ENCODE results near the gene SPEM2.
A peak's percentile ranks its signal among the peaks of the same experiment; 100 is the strongest.

Gene SPEM2

DNA sequence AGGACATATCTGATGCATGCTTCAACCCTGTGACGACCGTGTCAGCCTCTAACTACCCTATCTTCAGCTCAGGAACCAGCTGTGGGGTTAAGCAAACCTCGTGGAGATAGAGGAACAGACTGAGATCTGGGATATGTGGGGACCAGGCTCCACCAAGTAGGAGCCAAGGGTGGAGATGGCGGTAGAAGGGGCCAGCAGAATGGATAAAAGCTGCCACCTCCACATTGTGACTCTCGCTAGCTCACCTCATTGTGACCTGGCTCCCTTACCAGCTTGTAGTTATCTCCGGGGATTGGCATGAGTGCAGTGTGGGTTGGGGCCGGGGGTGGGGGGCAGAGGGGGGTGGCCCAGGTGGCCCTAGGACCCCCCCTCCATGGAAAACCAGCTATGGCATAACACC is at the start of gene SPEM2:
Gene SPEM2 (plus strand): TSS at position 301 of the 400 bp plus-strand sequence. CDS start 73 bp downstream, at position 374.
- DNase-seq (ENCODE audit: low spot score): no peak

DNA sequence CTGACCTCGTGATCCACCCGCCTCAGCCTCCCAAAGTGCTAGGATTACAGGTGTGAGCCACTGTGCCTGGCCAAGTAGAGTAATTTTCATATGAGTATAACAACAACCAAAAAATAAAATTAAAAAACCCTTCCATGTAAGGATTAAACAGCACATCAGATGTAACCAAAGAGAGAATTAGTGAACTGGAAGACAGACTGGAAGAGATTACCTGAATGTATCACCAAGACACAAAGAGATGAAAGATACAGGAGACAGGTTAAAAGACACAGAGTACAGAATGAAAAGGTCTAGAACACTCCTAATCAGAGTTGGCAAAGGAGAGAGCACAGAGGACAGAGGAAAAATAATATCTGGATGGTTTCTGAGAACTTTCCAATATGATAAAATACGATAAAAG is 46.3 kb upstream of the SPEM2 start:
- DNase-seq (ENCODE audit: low spot score): no peak

DNA sequence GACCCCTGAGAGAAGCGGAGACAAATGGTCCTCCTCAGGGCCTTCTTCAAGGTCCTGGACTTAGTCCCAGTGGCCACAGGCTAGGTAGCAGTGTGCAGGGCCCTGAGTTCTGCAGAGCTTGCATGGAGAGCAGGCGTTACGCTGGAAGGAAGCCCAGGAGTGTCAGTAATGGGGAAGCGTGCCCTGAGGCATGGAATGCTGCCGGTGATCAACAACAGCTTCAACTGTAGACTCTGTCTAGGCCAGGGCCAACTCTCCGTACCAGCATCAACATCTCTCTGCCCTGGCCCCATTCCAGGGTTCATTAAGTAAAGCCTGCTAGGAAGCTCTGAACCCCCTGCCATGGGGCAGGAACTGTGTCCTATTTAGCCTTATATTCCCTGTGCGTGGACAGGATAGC is 45.1 kb upstream of the SPEM2 start:
- DNase-seq (ENCODE audit: low spot score): peak; percentile 69

DNA sequence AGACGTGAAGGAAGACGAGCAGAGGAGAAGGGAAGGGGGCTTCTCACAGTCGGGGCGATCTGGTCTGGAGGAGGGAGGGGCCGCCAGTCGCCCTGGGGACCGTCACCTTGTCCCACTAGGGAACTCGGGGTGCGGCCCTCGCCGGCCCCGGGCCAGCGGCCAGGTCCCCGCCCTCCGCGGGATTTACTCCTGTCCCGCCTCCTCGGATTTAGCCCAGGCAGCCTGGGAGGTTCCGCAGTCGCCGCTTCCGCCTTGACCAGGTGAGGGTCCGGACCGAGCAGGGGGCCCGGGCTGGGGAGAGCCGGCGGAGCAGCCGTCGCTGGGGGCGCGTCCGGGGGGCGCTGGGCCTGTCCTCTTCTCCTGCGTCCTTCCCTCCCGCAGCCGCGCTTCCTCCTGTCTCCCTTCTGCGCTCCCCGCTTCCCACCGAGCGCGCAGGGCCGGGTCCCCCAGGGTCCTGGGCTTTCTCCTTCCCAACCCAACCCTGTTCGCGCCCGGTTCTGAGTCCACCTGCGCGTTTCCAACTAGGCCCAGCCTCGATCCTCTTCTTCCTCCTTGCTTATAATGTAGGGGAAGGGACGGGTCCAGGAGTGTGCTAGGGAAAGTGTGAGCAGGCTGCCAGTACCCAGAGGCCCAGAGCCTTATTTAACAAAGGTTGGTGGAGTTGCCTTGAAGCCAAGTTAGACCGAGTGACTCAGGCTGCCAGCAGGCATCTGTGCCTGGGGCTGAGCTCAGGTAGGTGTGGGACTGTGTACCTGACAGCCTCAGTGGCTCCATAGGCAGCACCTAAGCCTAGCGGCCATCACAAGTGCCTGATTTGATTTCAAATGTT is 44.3 kb upstream of the SPEM2 start, which contains the start of gene TNK1:
Gene TNK1 (plus strand): TSS at position 235 of the 829 bp plus-strand sequence. CDS start 1,838 bp downstream, outside the sequence.
- peak; percentile 48 for DNase-seq (ENCODE audit: low spot score)

DNA sequence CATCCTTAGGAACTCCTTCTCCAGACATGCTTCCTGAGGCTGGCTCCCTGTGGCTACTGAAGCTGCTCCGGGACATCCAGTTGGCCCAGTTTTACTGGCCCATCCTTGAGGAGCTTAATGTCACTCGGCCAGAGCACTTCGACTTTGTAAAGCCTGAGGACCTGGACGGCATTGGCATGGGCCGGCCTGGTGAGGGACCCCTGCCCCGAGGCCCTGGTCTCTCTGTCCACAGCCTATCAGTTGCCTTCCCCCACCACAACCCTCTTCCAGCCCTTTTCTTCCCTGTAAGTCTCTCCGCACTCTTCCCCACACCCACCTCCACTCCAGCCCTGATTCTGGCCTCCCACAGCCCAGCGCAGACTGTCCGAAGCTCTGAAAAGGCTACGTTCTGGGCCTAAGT is 42.5 kb upstream of the SPEM2 start:
- no peak for DNase-seq (ENCODE audit: low spot score)

DNA sequence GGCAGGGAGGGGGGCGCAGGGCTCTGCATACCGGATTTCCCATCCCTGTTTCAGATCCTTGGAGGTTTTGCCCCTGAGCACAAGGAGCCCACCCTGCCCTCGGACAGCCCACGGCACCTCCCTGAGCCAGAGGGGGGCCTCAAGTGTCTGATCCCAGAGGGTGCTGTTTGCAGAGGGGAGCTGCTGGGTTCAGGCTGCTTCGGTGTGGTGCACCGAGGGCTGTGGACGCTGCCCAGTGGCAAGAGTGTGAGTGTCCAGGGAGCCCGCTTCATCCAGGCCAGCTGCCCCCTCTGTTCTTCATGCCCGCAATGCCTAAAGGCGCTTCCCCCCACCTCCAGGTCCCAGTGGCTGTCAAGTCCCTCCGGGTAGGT is 42.1 kb upstream of the SPEM2 start:
- no peak for DNase-seq (ENCODE audit: low spot score)

DNA sequence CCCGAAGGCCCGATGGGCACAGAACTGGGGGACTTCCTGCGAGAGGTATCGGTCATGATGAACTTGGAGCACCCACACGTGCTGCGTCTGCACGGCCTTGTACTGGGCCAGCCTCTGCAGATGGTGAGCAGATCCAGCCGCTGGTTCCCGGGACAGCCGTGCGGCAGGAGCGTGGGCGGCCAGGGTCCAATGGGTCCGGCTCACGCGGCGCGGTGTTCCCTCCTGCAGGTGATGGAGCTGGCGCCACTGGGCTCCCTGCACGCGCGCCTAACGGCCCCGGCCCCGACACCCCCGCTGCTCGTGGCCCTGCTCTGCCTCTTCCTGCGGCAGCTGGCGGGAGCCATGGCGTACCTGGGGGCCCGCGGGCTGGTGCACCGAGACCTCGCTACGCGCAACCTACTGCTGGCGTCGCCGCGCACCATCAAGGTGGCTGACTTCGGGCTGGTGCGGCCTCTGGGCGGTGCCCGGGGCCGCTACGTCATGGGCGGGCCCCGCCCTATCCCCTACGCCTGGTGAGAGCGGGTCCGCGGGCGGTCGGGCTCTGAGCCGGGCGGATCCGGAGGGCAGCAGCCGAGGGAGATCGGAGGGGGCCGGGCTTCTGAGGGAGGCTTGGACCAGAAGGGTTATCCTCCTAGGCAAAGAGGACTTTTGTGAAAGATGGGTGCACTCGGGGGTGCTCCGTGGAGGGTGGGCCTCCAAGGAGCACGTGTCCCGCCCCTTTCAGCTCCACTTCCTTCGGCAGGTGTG is 41.5 kb upstream of the SPEM2 start:
- DNase-seq (ENCODE audit: low spot score): peak; percentile 77

DNA sequence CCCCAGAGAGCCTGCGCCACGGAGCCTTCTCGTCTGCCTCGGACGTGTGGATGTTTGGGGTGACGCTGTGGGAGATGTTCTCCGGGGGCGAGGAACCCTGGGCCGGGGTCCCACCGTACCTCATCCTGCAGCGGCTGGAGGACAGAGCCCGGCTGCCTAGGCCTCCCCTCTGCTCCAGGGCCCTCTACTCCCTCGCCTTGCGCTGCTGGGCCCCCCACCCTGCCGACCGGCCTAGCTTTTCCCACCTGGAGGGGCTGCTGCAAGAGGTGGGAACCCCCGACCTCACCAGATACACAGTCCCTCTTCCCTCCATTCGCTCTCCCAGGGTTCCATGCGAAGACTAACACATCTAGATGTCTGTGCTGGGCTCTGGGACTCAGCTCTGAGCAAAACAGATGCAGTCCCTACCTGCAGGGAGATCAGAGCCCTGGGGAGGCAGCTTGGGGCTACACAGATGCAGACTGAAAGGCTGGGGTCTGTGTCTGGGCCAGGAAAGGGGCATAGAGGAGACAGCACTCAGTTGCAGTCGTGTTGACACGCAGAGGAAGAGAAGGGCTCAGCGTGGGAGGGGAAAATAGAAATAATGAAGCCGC is 40.8 kb upstream of the SPEM2 start:
- no peak for DNase-seq (ENCODE audit: low spot score)

- no peak for DNase-seq (ENCODE audit: low spot score)
Observed at GRCh38 chr17:7388856-7389255, 36.6 kb upstream of the SPEM2 start.

GRCh38 chr17:7389924-7390910 is 35.2 kb upstream of the SPEM2 start:
- no peak for DNase-seq (ENCODE audit: low spot score)

- no peak for DNase-seq (ENCODE audit: low spot score)
Observed at GRCh38 chr17:7391307-7391706, 34.1 kb upstream of the SPEM2 start.

DNA sequence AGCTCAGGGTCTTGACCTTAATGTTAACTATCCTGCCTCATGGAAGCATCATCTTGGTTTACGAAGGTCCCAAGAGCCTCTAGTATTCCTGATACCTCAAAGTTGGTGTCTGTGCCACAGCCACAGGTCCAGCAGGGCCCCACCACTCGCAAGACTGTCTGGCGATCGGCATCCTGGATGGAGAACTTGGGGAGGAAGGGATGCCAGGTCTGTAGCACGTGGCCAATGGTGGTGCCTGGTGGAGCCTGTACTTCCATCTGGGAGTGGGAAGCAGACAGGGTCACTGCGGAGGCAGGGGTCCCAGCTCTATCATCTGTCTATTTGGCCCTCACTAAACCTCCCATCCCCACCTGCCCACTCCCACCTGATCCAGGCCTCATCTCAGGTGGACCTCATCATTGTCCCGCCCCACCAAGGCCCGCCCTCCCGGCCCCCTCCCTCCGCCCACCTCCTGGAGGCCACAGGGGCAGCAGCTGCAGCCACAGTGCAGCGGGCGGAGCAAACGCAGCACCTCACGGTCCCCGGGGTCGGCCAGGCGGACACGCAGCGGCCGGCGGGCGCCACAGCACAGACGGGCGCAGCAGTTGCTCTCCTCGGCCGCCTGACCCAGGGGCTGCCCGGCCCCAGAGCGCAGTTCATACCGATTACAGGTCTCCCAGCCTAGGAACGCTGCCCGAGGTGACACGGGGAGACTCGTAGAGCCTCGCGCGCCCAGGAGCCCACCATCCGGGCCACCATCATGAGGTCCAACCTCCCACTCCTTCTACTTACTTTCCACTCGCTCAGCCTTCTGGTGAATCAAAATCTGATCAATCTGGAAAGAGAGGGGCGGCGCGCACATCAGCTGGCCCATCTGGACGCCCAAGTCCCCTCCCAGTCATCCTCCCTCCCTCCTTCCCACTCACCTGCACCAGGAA is 32.5 kb upstream of the SPEM2 start:
- no peak for DNase-seq (ENCODE audit: low spot score)

DNA sequence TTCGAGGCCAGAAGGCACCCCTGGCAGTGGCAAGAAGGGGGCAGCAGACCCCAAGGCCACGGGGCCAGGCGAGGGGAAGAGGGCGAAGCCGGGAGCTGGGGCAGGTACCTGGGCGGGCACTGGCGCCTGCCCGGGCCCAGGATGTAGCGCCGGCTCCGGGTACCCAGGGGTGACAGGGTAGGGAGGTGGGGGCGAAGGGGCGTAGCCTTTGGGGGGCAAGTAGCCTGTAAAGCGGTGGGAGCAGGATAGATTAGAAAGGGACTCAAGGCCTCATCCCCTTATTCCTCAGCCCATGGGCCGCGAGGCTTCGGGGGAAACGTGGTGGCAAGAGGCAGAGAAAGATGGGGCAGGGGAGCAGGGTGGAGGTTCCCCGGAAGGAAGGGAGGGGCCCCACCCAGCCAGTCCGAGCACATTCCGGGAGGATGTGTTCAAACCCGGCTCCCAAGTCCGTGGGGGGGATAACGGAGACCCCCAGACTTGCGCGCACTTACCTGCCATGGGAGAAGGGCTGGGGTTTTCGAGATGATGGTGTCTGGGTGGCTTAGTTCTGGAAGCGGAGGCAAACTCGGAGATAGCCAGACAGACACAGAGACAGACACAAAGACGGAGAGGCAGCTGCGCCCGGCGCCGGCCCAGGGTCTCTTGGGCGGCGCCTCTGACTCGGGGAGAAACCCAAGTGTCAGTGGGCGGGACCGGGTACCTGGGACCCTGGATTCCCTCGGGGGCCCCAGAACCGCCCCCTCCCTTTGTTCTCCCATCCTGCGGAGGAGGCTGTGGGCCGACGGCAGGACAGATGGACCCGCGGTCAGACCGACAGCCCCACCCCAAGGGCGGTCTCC is 31.6 kb upstream of the SPEM2 start:
- DNase-seq (ENCODE audit: low spot score): peak; percentile 71

DNA sequence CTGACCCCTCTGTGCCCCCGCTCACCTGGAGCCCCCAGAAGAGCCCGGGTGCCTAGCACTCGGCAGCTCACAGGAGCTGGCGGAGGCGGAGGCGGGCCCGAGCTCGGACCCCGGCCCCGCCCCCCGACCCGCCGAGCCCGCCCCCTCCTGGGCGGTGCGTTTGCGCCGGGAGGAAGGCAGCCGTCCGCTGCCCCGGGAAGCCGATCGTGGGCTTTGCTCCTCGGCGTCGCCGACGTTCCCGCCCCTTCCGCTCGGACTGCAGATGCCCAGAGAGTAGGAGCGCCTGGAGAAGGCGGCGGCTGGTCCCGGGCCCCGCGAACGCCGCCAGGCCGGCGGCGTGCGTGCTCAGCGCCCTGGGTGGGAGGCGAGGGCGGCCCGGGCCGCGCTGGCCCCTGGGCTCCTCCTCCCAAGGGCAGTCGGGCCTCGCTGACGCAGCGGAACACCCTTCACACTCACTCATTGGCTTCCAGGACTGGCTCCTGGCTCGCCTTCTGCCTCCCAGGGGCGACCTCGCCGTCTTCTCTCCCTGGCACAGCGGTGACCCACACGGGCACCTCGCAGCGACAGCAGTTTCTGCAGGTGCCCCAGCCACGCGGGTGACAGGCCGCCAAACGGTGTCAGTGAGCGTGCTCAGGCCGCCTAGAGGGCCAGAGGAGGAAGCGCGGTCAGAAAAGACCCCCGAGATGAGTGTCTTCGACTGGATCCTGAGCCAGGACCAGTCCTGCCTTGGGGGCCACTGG is 30.8 kb upstream of the SPEM2 start, which contains the start of gene PLSCR3:
Gene PLSCR3 (minus strand): TSS at position 74 of the 740 bp plus-strand sequence. CDS start 415 bp downstream, outside the sequence.
- DNase-seq (ENCODE audit: low spot score): peak; percentile 96

GRCh38 chr17:7396147-7396546 is 29.3 kb upstream of the SPEM2 start:
- no peak for DNase-seq (ENCODE audit: low spot score)

DNA sequence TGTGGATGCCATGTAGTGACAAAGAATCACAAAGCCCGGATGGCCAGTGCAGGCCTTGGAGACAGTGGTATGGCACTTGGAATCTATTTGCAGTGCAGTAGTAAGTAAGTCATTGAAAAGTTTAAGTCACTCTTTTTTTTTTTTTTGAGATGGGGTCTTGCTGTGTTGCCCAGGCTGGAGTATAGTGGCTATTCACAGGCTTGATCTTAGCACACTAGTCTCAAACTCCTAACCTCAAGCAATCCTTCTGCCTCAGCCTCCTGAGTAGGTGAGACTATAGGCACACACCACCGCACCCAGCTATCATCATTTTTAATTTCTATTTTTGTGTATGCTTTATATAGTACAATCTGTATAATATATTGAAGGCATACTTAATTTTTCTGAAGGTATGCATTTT is 26.8 kb upstream of the SPEM2 start:
- no peak for DNase-seq (ENCODE audit: low spot score)

- DNase-seq (ENCODE audit: low spot score): no peak
Observed at GRCh38 chr17:7403043-7403726, 22.2 kb upstream of the SPEM2 start.

DNA sequence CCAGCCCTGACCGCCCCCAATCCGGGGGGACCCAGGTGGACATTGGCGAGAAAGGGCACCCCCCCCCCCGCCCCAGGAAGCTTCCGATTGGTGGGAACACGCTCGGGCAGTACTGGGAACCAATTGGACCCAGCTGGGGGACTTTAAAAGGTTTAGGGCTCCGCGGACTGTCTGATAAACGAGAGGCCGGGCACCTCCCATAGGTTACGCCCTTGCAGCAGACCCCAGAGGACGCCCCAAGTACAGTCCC is 21.8 kb upstream of the SPEM2 start:
- DNase-seq (ENCODE audit: low spot score): peak; percentile 85
